Hypothalamus (tissue), 51 donors: ENCODE measurements around the gene HRNR.
"Not testable (repeated sequence)": the region's sequence is repeated elsewhere in the genome, so short reads cannot be mapped to it uniquely, and the experiment has no call there.

Experiments
- DNase-seq, 51 donors: peaks; one replicate each; lab custom pipeline; 2025; lab: John Stamatoyannopoulos, UW

HRNR gene

GRCh38 chr1:152224093-152224492 lies at the start of gene HRNR:
HRNR (minus strand) TSS chr1:152224193; CDS start chr1:152223253, 940 bp downstream.
- DNase-seq, result no peak

- not testable (repeated sequence) for DNase-seq
These were observed 32.4 kb upstream of the HRNR start for GRCh38 chr1:152256394-152256793.

GRCh38 chr1:152252157-152252556 lies 28.2 kb upstream of the HRNR start:
- no peak for DNase-seq

- no peak for DNase-seq
These were observed 27.4 kb upstream of the HRNR start for GRCh38 chr1:152251391-152251790.

- no peak for DNase-seq
These were observed 23.3 kb upstream of the HRNR start for GRCh38 chr1:152247316-152247715.

GRCh38 chr1:152244576-152245273 lies 20.7 kb upstream of the HRNR start:
- DNase-seq, result no peak

- no peak for DNase-seq
These were observed 13.1 kb upstream of the HRNR start for GRCh38 chr1:152237093-152237492.

- no peak for DNase-seq
These were observed 4.8 kb upstream of the HRNR start for GRCh38 chr1:152228831-152229230.

- DNase-seq, result no peak
These were observed 3.4 kb upstream of the HRNR start for GRCh38 chr1:152227310-152227928.

- no peak for DNase-seq
These were observed 1.7 kb upstream of the HRNR start for GRCh38 chr1:152225678-152226077.

GRCh38 chr1:152220166-152221163 lies 3.5 kb downstream of the HRNR start:
- DNase-seq, result no peak

GRCh38 chr1:152219438-152219837 lies 4.6 kb downstream of the HRNR start:
- not testable (repeated sequence) for DNase-seq

GRCh38 chr1:152218762-152219436 lies 5.1 kb downstream of the HRNR start:
- DNase-seq, result no peak

GRCh38 chr1:152215604-152216003 lies 8.4 kb downstream of the HRNR start:
- not testable (repeated sequence) for DNase-seq

- not testable (repeated sequence) for DNase-seq
These were observed 9.1 kb downstream of the HRNR start for GRCh38 chr1:152214911-152215310.

GRCh38 chr1:152198982-152199381 lies 25.0 kb downstream of the HRNR start:
- DNase-seq, result no peak

GRCh38 chr1:152197361-152197941 lies 26.5 kb downstream of the HRNR start:
- DNase-seq, result no peak

GRCh38 chr1:152191711-152192110 lies 32.3 kb downstream of the HRNR start:
- DNase-seq, result peak in 1 of 51 donors; percentile 0

GRCh38 chr1:152191260-152191659 lies 32.7 kb downstream of the HRNR start:
- no peak for DNase-seq

GRCh38 chr1:152190589-152190988 lies 33.4 kb downstream of the HRNR start:
- no peak for DNase-seq
